IgD-negative memory B cell (primary cell): Measurements from ENCODE around the gene IL20RB. TPM values are rescaled to one million over a fixed set of nuclear protein-coding genes. Genes with fewer than 3 reads are reported as not detected.
A peak's percentile ranks its signal among the peaks of the same experiment; 100 is the strongest.

Source experiments
- H3K27ac Mint-ChIP-seq, 3 donors: one replicate each; pipeline ENCODE4 v1.8.0; 2020 to 2022; ENCODE audit warnings: mild to moderate bottlenecking in 3 of 3, mixed read lengths in 3 of 3, moderate library complexity in 1 of 3
- H3K27me3 Mint-ChIP-seq: one replicate; pipeline ENCODE4 v1.8.0; 2021; ENCODE audit warnings: mixed read lengths
- H3K36me3 Mint-ChIP-seq: one replicate; pipeline ENCODE4 v1.8.0; 2020; ENCODE audit warnings: mild to moderate bottlenecking, mixed read lengths
- H3K4me1 Mint-ChIP-seq, 3 donors: one replicate each; pipeline ENCODE4 v1.8.0; 2020 to 2022; ENCODE audit warnings: mixed read lengths in 3 of 3, mild to moderate bottlenecking in 1 of 3
- H3K4me3 Mint-ChIP-seq, 4 donors: one replicate each; pipeline ENCODE4 v1.8.0; 2020 to 2022; ENCODE audit warnings: mild to moderate bottlenecking in 4 of 4, mixed read lengths in 4 of 4, moderate library complexity in 3 of 4
- H3K9me3 Mint-ChIP-seq, 3 donors: one replicate each; pipeline ENCODE4 v1.8.0; 2020 to 2021; ENCODE audit warnings: mixed read lengths in 3 of 3, mild to moderate bottlenecking in 1 of 3
- polyA plus RNA-seq: library from polyadenylated mRNA; unstranded; fragments of 300-500 nt; fragmentation: Illumina TruSeq; gene quantifications from one replicate; pipeline ENCODE4 v1.2.3, GENCODE V29; 2021

IL20RB gene
- not detected for polyA plus RNA-seq

- Mint-ChIP-seq H3K4me1 (peaks cover 0 to 10% (median 7%) of the 10 kb centered on the region in 3 donors), H3K36me3 (peaks cover 9% of the 10 kb centered on the region), H3K27me3 (no peaks in the 10 kb centered on the region), H3K9me3 (peaks cover 0 to 2% (median 2%) of the 10 kb centered on the region in 3 donors), H3K27ac (peak within 1 kb of the TSS in 1 of 3 donors; percentile 8), H3K4me3 (no peak within 1 kb of the TSS)
Observed at GRCh38 chr3:136957751-136958288, at the start of gene IL20RB. Gene IL20RB (plus strand): TSS chr3:136957983. CDS start chr3:136958114, 131 bp downstream.

GRCh38 chr3:136908297-136908696 lies 49.5 kb upstream of the IL20RB start:
- H3K27ac Mint-ChIP-seq = peak overlapping the region in 1 of 3 donors; percentile 75
- peaks cover 36 to 43% (median 42%) of the 10 kb centered on the region in 3 donors for H3K4me1 Mint-ChIP-seq
- H3K9me3 Mint-ChIP-seq = peaks cover 0 to 9% (median 6%) of the 10 kb centered on the region in 3 donors
- no peak overlapping the region for H3K4me3 Mint-ChIP-seq
- H3K27me3 Mint-ChIP-seq = no peaks in the 10 kb centered on the region
- H3K36me3 Mint-ChIP-seq = peaks cover 8% of the 10 kb centered on the region

GRCh38 chr3:136909187-136909586 lies 48.6 kb upstream of the IL20RB start:
- Mint-ChIP-seq H3K36me3 (peaks cover 10% of the 10 kb centered on the region), H3K27ac (peak overlapping the region in 2 of 3 donors; percentile 22 to 64), H3K9me3 (peaks cover 0 to 9% (median 6%) of the 10 kb centered on the region in 3 donors), H3K4me3 (peak overlapping the region in 1 of 4 donors; percentile 78), H3K4me1 (peaks cover 36 to 45% (median 45%) of the 10 kb centered on the region in 3 donors), H3K27me3 (no peaks in the 10 kb centered on the region)

GRCh38 chr3:136910697-136911096 lies 47.1 kb upstream of the IL20RB start:
- H3K27ac Mint-ChIP-seq = no peak overlapping the region
- H3K36me3 Mint-ChIP-seq = peaks cover 8% of the 10 kb centered on the region
- H3K9me3 Mint-ChIP-seq = peaks cover 0 to 6% (median 4%) of the 10 kb centered on the region in 3 donors
- H3K27me3 Mint-ChIP-seq = no peaks in the 10 kb centered on the region
- peaks cover 34 to 58% (median 56%) of the 10 kb centered on the region in 3 donors for H3K4me1 Mint-ChIP-seq
- H3K4me3 Mint-ChIP-seq = no peak overlapping the region

- no peaks in the 10 kb centered on the region for H3K27me3 Mint-ChIP-seq
- peaks cover 6% of the 10 kb centered on the region for H3K36me3 Mint-ChIP-seq
- H3K27ac Mint-ChIP-seq = peak overlapping the region in 2 of 3 donors; percentile 54 to 73
- H3K9me3 Mint-ChIP-seq = peaks cover 0 to 4% (median 2%) of the 10 kb centered on the region in 3 donors
- H3K4me1 Mint-ChIP-seq = peaks cover 36 to 58% (median 51%) of the 10 kb centered on the region in 3 donors
- no peak overlapping the region for H3K4me3 Mint-ChIP-seq
Observed at GRCh38 chr3:136913168-136913567, 44.6 kb upstream of the IL20RB start.

GRCh38 chr3:136914739-136915138 lies 43.0 kb upstream of the IL20RB start:
- Mint-ChIP-seq H3K4me3 (no peak overlapping the region), H3K4me1 (peaks cover 27 to 62% (median 52%) of the 10 kb centered on the region in 3 donors), H3K27me3 (no peaks in the 10 kb centered on the region), H3K9me3 (peaks cover 0 to 4% (median 2%) of the 10 kb centered on the region in 3 donors), H3K36me3 (peaks cover 7% of the 10 kb centered on the region), H3K27ac (no peak overlapping the region)

GRCh38 chr3:136916223-136916622 lies 41.6 kb upstream of the IL20RB start:
- Mint-ChIP-seq H3K4me1 (peaks cover 25 to 62% (median 56%) of the 10 kb centered on the region in 3 donors), H3K9me3 (peaks cover 0 to 2% (median 2%) of the 10 kb centered on the region in 3 donors), H3K36me3 (peaks cover 7% of the 10 kb centered on the region), H3K27me3 (no peaks in the 10 kb centered on the region), H3K27ac (peak overlapping the region in 1 of 3 donors; percentile 23), H3K4me3 (no peak overlapping the region)

- H3K36me3 Mint-ChIP-seq = peaks cover 3% of the 10 kb centered on the region
- no peaks in the 10 kb centered on the region for H3K9me3 Mint-ChIP-seq
- H3K4me3 Mint-ChIP-seq = peak overlapping the region in 2 of 4 donors; percentile 34 to 73
- peaks cover 25 to 60% (median 51%) of the 10 kb centered on the region in 3 donors for H3K4me1 Mint-ChIP-seq
- peak overlapping the region in 2 of 3 donors; percentile 14 to 55 for H3K27ac Mint-ChIP-seq
- H3K27me3 Mint-ChIP-seq = no peaks in the 10 kb centered on the region
Observed at GRCh38 chr3:136919799-136920580, 37.8 kb upstream of the IL20RB start.

- Mint-ChIP-seq H3K36me3 (peaks cover 3% of the 10 kb centered on the region), H3K27ac (peak overlapping the region in 2 of 3 donors; percentile 35 to 41), H3K27me3 (no peaks in the 10 kb centered on the region), H3K4me3 (peak overlapping the region in 3 of 4 donors; percentile 29 to 76 (median 59)), H3K9me3 (no peaks in the 10 kb centered on the region), H3K4me1 (peaks cover 32 to 56% (median 53%) of the 10 kb centered on the region in 3 donors)
Observed at GRCh38 chr3:136920904-136921611, 36.7 kb upstream of the IL20RB start.

GRCh38 chr3:136925425-136926190 lies 32.2 kb upstream of the IL20RB start:
- peaks cover 7% of the 10 kb centered on the region for H3K36me3 Mint-ChIP-seq
- peak overlapping the region in 2 of 3 donors; percentile 80 to 84 for H3K27ac Mint-ChIP-seq
- H3K4me1 Mint-ChIP-seq = peaks cover 26 to 38% (median 35%) of the 10 kb centered on the region in 3 donors
- H3K9me3 Mint-ChIP-seq = no peaks in the 10 kb centered on the region
- peak overlapping the region in 2 of 4 donors; percentile 46 to 84 for H3K4me3 Mint-ChIP-seq
- H3K27me3 Mint-ChIP-seq = no peaks in the 10 kb centered on the region

- H3K9me3 Mint-ChIP-seq = no peaks in the 10 kb centered on the region
- no peaks in the 10 kb centered on the region for H3K27me3 Mint-ChIP-seq
- peaks cover 9% of the 10 kb centered on the region for H3K36me3 Mint-ChIP-seq
- H3K27ac Mint-ChIP-seq = no peak overlapping the region
- peaks cover 31 to 51% (median 41%) of the 10 kb centered on the region in 3 donors for H3K4me1 Mint-ChIP-seq
- H3K4me3 Mint-ChIP-seq = no peak overlapping the region
Observed at GRCh38 chr3:136928240-136928639, 29.5 kb upstream of the IL20RB start.

GRCh38 chr3:136929977-136930670 lies 27.7 kb upstream of the IL20RB start:
- Mint-ChIP-seq H3K9me3 (no peaks in the 10 kb centered on the region), H3K27ac (peak overlapping the region in 1 of 3 donors; percentile 68), H3K27me3 (no peaks in the 10 kb centered on the region), H3K4me1 (peaks cover 26 to 51% (median 34%) of the 10 kb centered on the region in 3 donors), H3K4me3 (no peak overlapping the region), H3K36me3 (peaks cover 10% of the 10 kb centered on the region)

GRCh38 chr3:136931606-136932005 lies 26.2 kb upstream of the IL20RB start:
- no peak overlapping the region for H3K4me3 Mint-ChIP-seq
- peaks cover 0 to 4% (median 0%) of the 10 kb centered on the region in 3 donors for H3K9me3 Mint-ChIP-seq
- peaks cover 21 to 47% (median 31%) of the 10 kb centered on the region in 3 donors for H3K4me1 Mint-ChIP-seq
- H3K36me3 Mint-ChIP-seq = peaks cover 16% of the 10 kb centered on the region
- no peaks in the 10 kb centered on the region for H3K27me3 Mint-ChIP-seq
- peak overlapping the region in 2 of 3 donors; percentile 74 to 83 for H3K27ac Mint-ChIP-seq
